Upper lobe of left lung (tissue), 6 donors: ENCODE results near the gene TMEM131L. TPM values are rescaled to one million over a fixed set of nuclear protein-coding genes. Genes with fewer than 3 reads are reported as not detected.
A peak's percentile ranks its signal among the peaks of the same experiment; 100 is the strongest.

Source experiments
- ATAC-seq, 2 donors: fragments of 200-7000 bp; cut with Tn5 transposase; one replicate each; pipeline ENCODE4 v1.9.1; 2022; ENCODE audit warnings: mild to moderate bottlenecking in 2 of 2, moderate library complexity in 2 of 2; ENCODE audit not compliant: low FRiP score in 2 of 2
- DNase-seq, 2 donors: peaks; one replicate each; pipeline ENCODE4 v3.0.0-alpha.2; 2019 to 2020
- H3K27ac ChIP-seq, 4 donors: fragments of 200-600 bp; sonication (generic); one replicate each; pipeline ENCODE4 v1.5.1; 2016 to 2019
- H3K27me3 ChIP-seq, 4 donors: fragments of 200-600 bp; sonication (generic); one replicate each; pipeline ENCODE4 v1.5.1; 2017 to 2019
- H3K36me3 ChIP-seq, 4 donors: fragments of 200-600 bp; sonication (generic); one replicate each; pipeline ENCODE4 v1.5.1; 2016 to 2019
- H3K4me1 ChIP-seq, 4 donors: fragments of 200-600 bp; sonication (generic); one replicate each; pipeline ENCODE4 v1.5.1; 2018 to 2019
- H3K4me3 ChIP-seq, 4 donors: fragments of 200-600 bp; sonication (generic); one replicate each; pipeline ENCODE4 v1.5.1; 2017 to 2019; ENCODE audit warnings: mild to moderate bottlenecking in 2 of 4, moderate library complexity in 1 of 4
- H3K9me3 ChIP-seq, 4 donors: fragments of 200-600 bp; sonication (generic); one replicate each; pipeline ENCODE4 v1.5.1; 2018 to 2019
- EP300 ChIP-seq, 4 donors: sonication (generic); formaldehyde crosslinking; IDR thresholded peaks; one replicate each; pipeline ENCODE4 v1.5.1; 2017; ENCODE audit warnings: antibody characterized with exemption in 4 of 4, control low read depth in 2 of 4
- POLR2A ChIP-seq, 4 donors: fragments of 450-650 bp; IDR thresholded peaks; one replicate each; pipeline ENCODE4 v1.5.1; 2016 to 2017; ENCODE audit warnings: antibody characterized with exemption in 4 of 4, mild to moderate bottlenecking in 2 of 4
- POLR2AphosphoS5 ChIP-seq, 2 donors: sonication (generic); formaldehyde crosslinking; IDR thresholded peaks; one replicate each; pipeline ENCODE4 v1.5.1; 2017; ENCODE audit warnings: antibody characterized with exemption in 2 of 2
- WGBS, 2 donors: methylation state at CpG; one replicate each; pipeline ENCODE4 v1.1.5; 2017 to 2018; 5-methylcytosine and 5-hydroxymethylcytosine counted together
- total RNA-seq, 6 donors: library from RNA; depleted of rRNA in 4 of 6; stranded (reverse); fragments of >200 nt in 4 of 6; gene quantifications; one replicate each; pipeline versions ENCODE4 v1.1.0 to v1.2.1, GENCODE V29; 2016 to 2021
- TF ChIP-seq, protein P1 (sequence below), 6 experiments: fragments of 450-650 bp in 4 of 6; fragments of 200-600 bp in 2 of 6; sonication (generic) in 2 of 6; IDR thresholded peaks; one replicate each; pipeline ENCODE4 v1.5.1; 2016 to 2019; ENCODE audit warnings: antibody characterized with exemption in 6 of 6
- donor health status: DM: no; HTN: no; CAD: no; lungs with moderate emphysema.
- donor health status: DM: no; HTN: yes; CAD: no; lungs with severe emphysema.

Gene TMEM131L
- total RNA-seq, 6 donors from 2014 or later: 12.3 to 28.8 (median 19.5) TPM

DNA sequence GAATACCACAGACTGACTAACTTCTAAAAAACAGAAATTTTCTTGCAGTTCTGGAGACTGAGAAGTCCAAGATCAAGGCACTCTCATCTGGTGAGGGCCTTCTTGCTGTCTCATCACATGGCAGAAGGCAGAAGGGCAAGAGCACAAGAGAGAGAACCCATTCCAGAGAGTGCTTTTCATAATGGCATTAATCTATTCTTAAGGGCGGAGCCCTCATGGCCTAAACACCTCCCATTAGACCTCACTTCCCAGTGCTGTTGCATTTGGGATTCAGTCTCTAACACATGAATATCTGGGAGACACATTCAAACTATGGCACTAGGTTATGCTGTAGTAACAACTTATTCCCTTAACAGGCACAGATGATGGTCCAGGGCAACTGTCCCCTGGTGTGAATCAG lies 180.8 kb downstream of the TMEM131L start:
- Histone ChIP-seq H3K9me3 (peaks cover 0 to 3% (median 0%) of the 10 kb centered on the region in 4 donors), H3K36me3 (no peaks in the 10 kb centered on the region), H3K4me3 (no peak overlapping the region), H3K4me1 (peaks cover 5 to 18% (median 15%) of the 10 kb centered on the region in 4 donors), H3K27ac (peak overlapping the region in 1 of 4 donors; percentile 40), H3K27me3 (no peaks in the 10 kb centered on the region)
- ATAC-seq (no peak), DNase-seq (no peak)
- WGBS, 2 donors: 96 to 100% methylated on average over 1 of the region's 1 CpG
- TF ChIP-seq, protein P1, sequence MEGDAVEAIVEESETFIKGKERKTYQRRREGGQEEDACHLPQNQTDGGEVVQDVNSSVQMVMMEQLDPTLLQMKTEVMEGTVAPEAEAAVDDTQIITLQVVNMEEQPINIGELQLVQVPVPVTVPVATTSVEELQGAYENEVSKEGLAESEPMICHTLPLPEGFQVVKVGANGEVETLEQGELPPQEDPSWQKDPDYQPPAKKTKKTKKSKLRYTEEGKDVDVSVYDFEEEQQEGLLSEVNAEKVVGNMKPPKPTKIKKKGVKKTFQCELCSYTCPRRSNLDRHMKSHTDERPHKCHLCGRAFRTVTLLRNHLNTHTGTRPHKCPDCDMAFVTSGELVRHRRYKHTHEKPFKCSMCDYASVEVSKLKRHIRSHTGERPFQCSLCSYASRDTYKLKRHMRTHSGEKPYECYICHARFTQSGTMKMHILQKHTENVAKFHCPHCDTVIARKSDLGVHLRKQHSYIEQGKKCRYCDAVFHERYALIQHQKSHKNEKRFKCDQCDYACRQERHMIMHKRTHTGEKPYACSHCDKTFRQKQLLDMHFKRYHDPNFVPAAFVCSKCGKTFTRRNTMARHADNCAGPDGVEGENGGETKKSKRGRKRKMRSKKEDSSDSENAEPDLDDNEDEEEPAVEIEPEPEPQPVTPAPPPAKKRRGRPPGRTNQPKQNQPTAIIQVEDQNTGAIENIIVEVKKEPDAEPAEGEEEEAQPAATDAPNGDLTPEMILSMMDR (IDR thresholded peaks at IDR 0.05): no peak
- TF ChIP-seq EP300 (IDR thresholded peaks at IDR 0.05): no peak

DNA sequence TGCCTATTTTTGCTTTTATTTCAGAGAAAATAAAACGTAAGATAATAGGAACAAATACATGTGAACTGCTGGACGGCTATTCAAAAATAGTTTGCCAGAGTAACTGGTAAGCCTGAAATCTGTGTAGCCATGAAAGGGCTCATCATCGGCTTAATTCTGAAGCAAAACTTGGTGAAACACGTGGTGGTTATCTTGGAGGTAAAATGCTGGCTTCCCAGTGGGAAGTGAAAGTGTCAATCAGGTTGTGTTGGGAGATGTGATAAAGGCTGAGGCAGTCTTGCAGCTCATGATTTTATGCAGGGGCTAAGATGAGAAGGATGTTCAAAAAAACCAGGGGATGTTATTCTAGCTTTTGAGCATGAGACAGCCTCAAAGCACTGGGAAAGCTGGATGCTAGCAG lies 181.8 kb downstream of the TMEM131L start:
- DNase-seq: no peak
- peaks cover 7 to 28% (median 19%) of the 10 kb centered on the region in 4 donors for H3K4me1 ChIP-seq
- H3K4me3 ChIP-seq: no peak overlapping the region
- peaks cover 0 to 3% (median 0%) of the 10 kb centered on the region in 4 donors for H3K9me3 ChIP-seq
- no peaks in the 10 kb centered on the region for H3K36me3 ChIP-seq
- 71 to 73% methylated on average over 4 of the region's 4 CpGs for WGBS, 2 donors
- TF ChIP-seq POLR2AphosphoS5 (IDR thresholded peaks at IDR 0.05): no peak
- no peak for TF ChIP-seq EP300 (IDR thresholded peaks at IDR 0.05)
- TF ChIP-seq, protein P1 (IDR thresholded peaks at IDR 0.05): no peak
- no peak for TF ChIP-seq POLR2A (IDR thresholded peaks at IDR 0.05)
- peak overlapping the region in 1 of 4 donors; percentile 40 for H3K27ac ChIP-seq
- no peaks in the 10 kb centered on the region for H3K27me3 ChIP-seq
- ATAC-seq: no peak

DNA sequence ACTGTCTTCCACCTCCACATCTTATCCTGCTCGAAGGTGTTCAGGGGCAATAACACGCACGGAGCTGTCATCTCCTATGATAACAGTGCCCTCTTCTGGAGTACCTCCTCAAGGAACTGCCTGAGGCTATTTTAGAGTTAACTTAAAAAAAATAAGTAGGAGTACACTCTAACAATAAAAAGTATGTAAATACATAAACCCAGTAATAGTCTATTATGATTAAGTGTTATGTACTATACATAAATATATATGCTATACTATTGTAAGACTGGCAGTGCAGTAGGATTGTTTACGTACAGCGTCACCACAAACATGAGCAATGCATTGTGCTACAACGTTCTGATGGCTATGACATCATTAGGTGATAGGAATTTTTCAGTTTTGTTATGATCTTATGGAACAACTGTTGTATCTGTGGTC lies 183.4 kb downstream of the TMEM131L start:
- no peak overlapping the region for H3K27ac ChIP-seq
- TF ChIP-seq EP300 (IDR thresholded peaks at IDR 0.05) (no peak), POLR2A (IDR thresholded peaks at IDR 0.05) (no peak), POLR2AphosphoS5 (IDR thresholded peaks at IDR 0.05) (no peak)
- TF ChIP-seq, protein P1 (IDR thresholded peaks at IDR 0.05): peak in 1 of 6 experiments; percentile 8
- ATAC-seq: no peak

DNA sequence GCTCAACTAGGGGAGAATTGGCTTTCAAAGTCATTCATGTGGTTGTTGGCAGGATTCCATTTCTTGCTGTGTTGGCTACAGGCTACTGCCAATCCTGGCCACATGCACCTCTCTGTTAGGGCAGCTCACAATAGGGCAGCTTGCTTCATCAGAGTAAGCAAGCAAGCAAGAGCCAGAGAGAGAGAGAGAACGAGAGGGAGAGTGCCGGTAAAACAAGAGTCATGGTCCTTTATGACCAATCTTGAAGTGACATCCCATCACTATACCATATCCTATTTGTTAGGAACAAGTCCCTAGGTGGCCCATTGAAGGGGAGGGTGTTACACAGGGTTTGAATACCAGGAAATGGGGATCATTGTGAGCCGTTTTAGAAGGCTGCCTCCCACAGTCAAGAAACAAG lies 185.0 kb downstream of the TMEM131L start:
- H3K4me1 ChIP-seq: peaks cover 12 to 33% (median 23%) of the 10 kb centered on the region in 4 donors
- ATAC-seq (peak in 1 of 2 donors; percentile 27), DNase-seq (no peak)
- WGBS, 2 donors: 50 to 51% methylated on average over 3 of the region's 3 CpGs
- H3K27me3 ChIP-seq: no peaks in the 10 kb centered on the region
- H3K4me3 ChIP-seq: no peak overlapping the region
- H3K36me3 ChIP-seq: no peaks in the 10 kb centered on the region
- H3K27ac ChIP-seq: peak overlapping the region; percentile 81 to 88 (median 85)
- H3K9me3 ChIP-seq: no peaks in the 10 kb centered on the region
- no peak for TF ChIP-seq POLR2A (IDR thresholded peaks at IDR 0.05)
- TF ChIP-seq POLR2AphosphoS5 (IDR thresholded peaks at IDR 0.05): no peak
- no peak for TF ChIP-seq EP300 (IDR thresholded peaks at IDR 0.05)
- TF ChIP-seq, protein P1 (IDR thresholded peaks at IDR 0.05): no peak

More for the DNA sequence above, 183.4 kb downstream of the TMEM131L start:
- Histone ChIP-seq H3K4me1 (peaks cover 7 to 23% (median 19%) of the 10 kb centered on the region in 4 donors), H3K4me3 (no peak overlapping the region), H3K9me3 (peaks cover 0 to 3% (median 0%) of the 10 kb centered on the region in 4 donors), H3K27me3 (no peaks in the 10 kb centered on the region), H3K36me3 (no peaks in the 10 kb centered on the region)
- 59 to 64% methylated on average over 6 of the region's 6 CpGs for WGBS, 2 donors
- no peak for DNase-seq

DNA sequence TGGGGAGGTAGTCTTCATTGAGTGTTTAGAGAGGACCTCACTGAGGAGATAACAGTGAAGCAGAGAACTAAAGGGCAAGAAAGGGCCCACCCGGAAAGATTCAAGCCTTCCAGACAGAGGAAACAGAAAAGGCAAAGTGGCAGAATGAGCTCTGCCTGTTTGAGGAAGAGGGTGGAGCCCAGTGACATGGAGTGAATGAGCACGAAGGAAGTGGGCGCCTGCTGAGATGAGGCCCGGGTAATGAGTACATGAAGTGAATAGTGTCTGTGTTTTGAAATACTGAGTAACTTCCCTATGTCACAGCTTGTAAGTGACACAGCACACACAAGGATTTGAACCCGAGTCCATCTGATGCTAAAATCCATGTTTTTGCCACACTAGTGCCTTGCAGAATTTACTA lies 185.4 kb downstream of the TMEM131L start:
- 35 to 36% methylated on average over 5 of the region's 5 CpGs for WGBS, 2 donors
- H3K27ac ChIP-seq: peak overlapping the region; percentile 81 to 88 (median 85)

More for the DNA sequence above, 185.4 kb downstream of the TMEM131L start:
- no peaks in the 10 kb centered on the region for H3K36me3 ChIP-seq
- H3K4me3 ChIP-seq: no peak overlapping the region
- DNase-seq (peak in 1 of 2 donors; percentile 89), ATAC-seq (peak; percentile 82 to 86)
- H3K4me1 ChIP-seq: peaks cover 17 to 38% (median 26%) of the 10 kb centered on the region in 4 donors
- TF ChIP-seq POLR2A (IDR thresholded peaks at IDR 0.05) (peak in 1 of 4 donors; percentile 61), POLR2AphosphoS5 (IDR thresholded peaks at IDR 0.05) (peak; percentile 47 to 70), EP300 (IDR thresholded peaks at IDR 0.05) (no peak)
- TF ChIP-seq, protein P1 (IDR thresholded peaks at IDR 0.05): no peak
- H3K9me3 ChIP-seq: no peaks in the 10 kb centered on the region
- H3K27me3 ChIP-seq: no peaks in the 10 kb centered on the region
